SIG-M5 treated with dmso at 0.1 percent for 504 hours (cell line): ENCODE results near the gene SYT4.

ENCODE experiments used
- DNase-seq: peaks from one replicate; lab custom pipeline; 2025; ENCODE audit not compliant: unreplicated experiment; lab: John Stamatoyannopoulos, UW

Gene SYT4

DNA sequence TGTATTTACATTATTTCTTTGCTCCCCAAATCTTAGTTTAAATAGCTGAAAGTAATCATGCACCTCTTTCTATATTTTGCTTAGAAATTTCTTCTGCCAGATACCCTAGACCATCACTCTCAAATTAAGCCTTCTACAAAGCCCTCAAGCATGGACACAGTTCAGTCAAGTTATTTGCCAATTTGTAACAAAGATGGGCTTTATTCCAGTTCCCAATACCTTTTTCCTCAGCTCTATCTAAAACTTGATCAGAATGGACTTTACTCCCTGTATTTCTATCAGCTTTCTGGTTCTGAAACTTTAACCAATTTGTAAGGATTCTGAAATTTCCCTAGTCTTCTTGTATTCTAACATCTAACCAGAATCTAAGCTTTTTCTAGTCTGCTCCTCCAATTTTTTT is 56.6 kb downstream of the SYT4 start:
- no peak for DNase-seq
